Spleen (tissue), 11 donors: ENCODE measurements around the gene SORCS2. TPM values are rescaled to one million over a fixed set of nuclear protein-coding genes. Genes with fewer than 3 reads are reported as not detected.

Experiments
- DNase-seq: peaks from one replicate; pipeline ENCODE4 v3.0.0-alpha.2; 2020
- H3K27ac ChIP-seq, 8 donors: fragments of 200-600 bp; sonication (generic) in 7 of 8; 1 replicate in 4 of 8; 2 replicates in 4 of 8; pipeline versions ENCODE4 v1.5.0 to v1.8.0; 2016 to 2021; ENCODE audit warnings: inconsistent platforms in 4 of 8, mild to moderate bottlenecking in 4 of 8, moderate library complexity in 1 of 8
- H3K27me3 ChIP-seq, 7 donors: fragments of 200-600 bp; sonication (generic) in 6 of 7; replicated peaks in 1 of 7; 1 replicate in 4 of 7; 2 replicates in 3 of 7; pipeline versions ENCODE4 v1.5.0 to v1.8.0; 2016 to 2021; ENCODE audit warnings: inconsistent platforms in 3 of 7, mild to moderate bottlenecking in 1 of 7
- H3K36me3 ChIP-seq, 6 donors: fragments of 200-600 bp; sonication (generic) in 5 of 6; 1 replicate in 4 of 6; 2 replicates in 2 of 6; pipeline versions ENCODE4 v1.5.0 to v1.8.0; 2016 to 2021; ENCODE audit warnings: inconsistent platforms in 2 of 6
- H3K4me1 ChIP-seq, 6 donors: fragments of 200-600 bp; sonication (generic) in 5 of 6; 1 replicate in 3 of 6; 2 replicates in 3 of 6; pipeline versions ENCODE4 v1.5.0 to v1.8.0; 2016 to 2021; ENCODE audit warnings: inconsistent platforms in 3 of 6
- H3K4me3 ChIP-seq, 8 donors: fragments of 200-600 bp; sonication (generic) in 7 of 8; 1 replicate in 4 of 8; 2 replicates in 4 of 8; pipeline versions ENCODE4 v1.5.0 to v1.8.0; 2016 to 2021; ENCODE audit warnings: inconsistent platforms in 4 of 8, mild to moderate bottlenecking in 4 of 8, moderate library complexity in 2 of 8
- H3K9me3 ChIP-seq, 8 donors: fragments of 200-600 bp; sonication (generic) in 7 of 8; 1 replicate in 4 of 8; 2 replicates in 4 of 8; pipeline versions ENCODE4 v1.5.0 to v1.8.0; 2016 to 2021; ENCODE audit warnings: inconsistent platforms in 4 of 8
- POLR2A ChIP-seq, 3 donors: fragments of 450-650 bp; IDR thresholded peaks; one replicate each; pipeline ENCODE4 v1.5.1; 2017; ENCODE audit warnings: antibody characterized with exemption in 3 of 3, mild to moderate bottlenecking in 1 of 3
- POLR2AphosphoS5 ChIP-seq, 3 donors: sonication (generic); formaldehyde crosslinking; IDR thresholded peaks; one replicate each; pipeline ENCODE4 v1.5.1; 2017; ENCODE audit warnings: antibody characterized with exemption in 3 of 3
- WGBS, 5 donors: extraction: QIAGEN DNeasy Blood & Tissue Kit in 3 of 5; methylation state at CpG; one replicate each; pipeline versions ENCODE4 v1.1.5 to v1.1.7; 2013 to 2018; 5-methylcytosine and 5-hydroxymethylcytosine counted together
- intact Hi-C: fragments of 100-400 bp; cut with DNase I; formaldehyde crosslinking; loops from one replicate; pipeline ENCODE4 v1.15.0; 2023; ENCODE audit warnings: low total_unique reads
- polyA plus RNA-seq, 3 donors: library from polyadenylated mRNA; stranded (reverse); fragments of 200-250 nt; gene quantifications; one replicate each; pipeline ENCODE4 v1.2.1, GENCODE V29; 2013
- total RNA-seq, 7 donors: library from RNA; depleted of rRNA in 3 of 7; stranded (reverse); fragments of >200 nt in 3 of 7; fragmentation: NEBNext Ultra II Directional in 4 of 7; extraction: Animal tissue kit (Norgen Biotek cat#: 25700) in 4 of 7; gene quantifications; one replicate each; pipeline versions ENCODE4 v1.1.0 to v1.2.1, GENCODE V29; 2016 to 2021
- TF ChIP-seq, protein P1 (sequence below), 11 experiments: fragments of 200-600 bp in 7 of 11; fragments of 450-650 bp in 4 of 11; sonication (generic) in 4 of 11; IDR thresholded peaks in 8 of 11; conservative IDR thresholded peaks in 3 of 11; 1 replicate in 7 of 11; 2 replicates in 4 of 11; pipeline versions ENCODE4 v1.4.0 to v1.8.0; 2016 to 2021; ENCODE audit warnings: antibody characterized with exemption in 11 of 11, inconsistent platforms in 4 of 11, mild to moderate bottlenecking in 1 of 11
- donor health status: healthy with polysubstance abuse.
- donor health status: DM: no; HTN: no; CAD: no; lungs with moderate emphysema.
- donor health status: DM: no; HTN: no; CAD: no.
- donor health status: Bipolar disorder and iron deficiency.
- donor health status: healthy.
- donor health status: DM: no; HTN: no; CAD: no.
- donor health status: DM: yes; HTN: yes; CAD: no.

The SORCS2 gene
- total and polyA plus RNA-seq, 10 donors = 0.33 to 1.6 (median 0.60) TPM

DNA sequence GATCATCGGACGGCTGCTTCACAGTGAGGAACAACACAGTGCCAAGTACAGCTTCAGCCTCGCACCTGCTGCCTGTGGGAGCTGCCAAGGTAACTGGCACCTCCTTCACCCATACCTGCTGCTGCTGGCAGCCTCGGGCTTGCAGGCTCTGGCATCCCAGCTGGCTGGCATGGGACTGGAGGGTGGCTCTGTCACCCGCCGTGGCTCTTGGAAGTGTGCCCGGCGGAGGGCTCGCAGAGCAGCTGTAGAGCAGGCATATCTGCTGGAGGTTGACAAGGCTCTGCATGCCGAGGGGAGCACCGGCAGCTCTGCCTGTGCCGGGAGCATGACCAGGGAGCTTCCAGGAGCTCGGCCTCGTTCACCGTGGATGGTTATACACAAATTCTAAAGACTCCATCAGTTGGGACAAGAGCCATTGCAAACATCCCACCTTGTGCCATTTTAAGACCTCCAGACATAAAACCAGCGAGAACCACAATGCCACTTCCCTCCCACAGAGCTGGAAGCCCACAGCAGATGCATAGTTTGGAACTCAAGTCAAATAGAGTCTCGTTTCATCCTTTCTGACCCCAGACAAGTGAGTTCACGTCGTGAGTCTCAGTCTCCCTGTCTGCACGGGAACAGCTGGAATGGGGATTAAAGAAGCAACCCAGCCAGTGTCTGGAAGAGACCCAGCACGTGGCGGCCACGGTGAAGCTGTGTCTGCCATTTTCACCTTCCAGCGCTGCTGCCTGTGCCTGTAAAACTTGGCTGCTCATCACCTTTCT, 326.7 kb downstream of the SORCS2 start:
- Histone ChIP-seq H3K27me3 (peaks cover 0 to 66% (median 1%) of the 10 kb centered on the region in 7 donors), H3K36me3 (no peaks in the 10 kb centered on the region), H3K9me3 (no peaks in the 10 kb centered on the region), H3K4me3 (no peak overlapping the region), H3K27ac (no peak overlapping the region), H3K4me1 (peaks cover 0 to 31% (median 9%) of the 10 kb centered on the region in 6 donors)
- TF ChIP-seq POLR2AphosphoS5 (IDR thresholded peaks at IDR 0.05) (no peak), POLR2A (IDR thresholded peaks at IDR 0.05) (no peak)
- TF ChIP-seq, protein P1, sequence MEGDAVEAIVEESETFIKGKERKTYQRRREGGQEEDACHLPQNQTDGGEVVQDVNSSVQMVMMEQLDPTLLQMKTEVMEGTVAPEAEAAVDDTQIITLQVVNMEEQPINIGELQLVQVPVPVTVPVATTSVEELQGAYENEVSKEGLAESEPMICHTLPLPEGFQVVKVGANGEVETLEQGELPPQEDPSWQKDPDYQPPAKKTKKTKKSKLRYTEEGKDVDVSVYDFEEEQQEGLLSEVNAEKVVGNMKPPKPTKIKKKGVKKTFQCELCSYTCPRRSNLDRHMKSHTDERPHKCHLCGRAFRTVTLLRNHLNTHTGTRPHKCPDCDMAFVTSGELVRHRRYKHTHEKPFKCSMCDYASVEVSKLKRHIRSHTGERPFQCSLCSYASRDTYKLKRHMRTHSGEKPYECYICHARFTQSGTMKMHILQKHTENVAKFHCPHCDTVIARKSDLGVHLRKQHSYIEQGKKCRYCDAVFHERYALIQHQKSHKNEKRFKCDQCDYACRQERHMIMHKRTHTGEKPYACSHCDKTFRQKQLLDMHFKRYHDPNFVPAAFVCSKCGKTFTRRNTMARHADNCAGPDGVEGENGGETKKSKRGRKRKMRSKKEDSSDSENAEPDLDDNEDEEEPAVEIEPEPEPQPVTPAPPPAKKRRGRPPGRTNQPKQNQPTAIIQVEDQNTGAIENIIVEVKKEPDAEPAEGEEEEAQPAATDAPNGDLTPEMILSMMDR (IDR thresholded peaks at IDR 0.05 in 8 of 11, conservative IDR thresholded peaks at IDR 0.05 in 3 of 11) = no peak
- DNase-seq = no peak
- intact Hi-C loops = no loop called here
- 77 to 87% (median 83%) methylated on average over 21 to 24 of the region's 24 CpGs for WGBS, 5 donors

DNA sequence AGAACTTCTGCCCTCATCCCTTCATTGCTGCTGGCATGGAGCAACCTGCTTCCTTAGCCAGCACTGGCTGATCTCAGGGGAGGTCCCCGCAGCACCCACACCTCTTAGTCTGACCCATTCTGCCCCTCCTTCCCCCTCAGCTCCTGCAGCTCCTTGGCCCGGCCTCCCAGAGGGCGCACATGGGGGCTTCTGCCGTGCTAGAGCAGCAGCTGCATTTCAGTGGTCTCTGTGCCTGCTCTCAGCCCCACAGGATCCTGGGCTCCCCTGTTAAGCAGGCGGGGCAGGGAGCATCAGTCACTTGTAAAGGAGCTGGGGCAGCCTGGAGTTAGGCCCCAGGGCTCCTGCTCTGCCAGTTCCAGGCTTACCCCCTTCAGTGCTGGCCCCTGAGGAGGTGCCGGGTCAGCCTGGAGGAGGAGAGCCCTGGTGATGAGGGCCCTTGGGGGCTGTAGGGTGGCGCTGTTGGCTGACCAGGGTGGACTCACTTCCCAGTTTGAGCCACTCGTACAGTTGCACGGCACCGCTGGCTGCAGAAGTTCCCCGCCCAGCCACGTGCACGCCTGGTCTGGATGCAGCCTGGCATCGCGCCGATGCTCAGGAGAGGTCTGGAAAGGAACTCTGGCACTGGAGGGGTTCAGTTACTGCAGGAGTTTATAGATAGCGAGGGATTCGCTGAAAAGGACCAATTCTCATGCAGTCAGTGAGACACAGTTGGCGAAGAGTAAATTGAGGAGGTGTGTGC, 327.5 kb downstream of the SORCS2 start:
- Histone ChIP-seq H3K9me3 (no peaks in the 10 kb centered on the region), H3K27ac (no peak overlapping the region), H3K4me1 (peaks cover 0 to 35% (median 12%) of the 10 kb centered on the region in 6 donors), H3K27me3 (peaks cover 0 to 73% (median 6%) of the 10 kb centered on the region in 7 donors), H3K36me3 (no peaks in the 10 kb centered on the region), H3K4me3 (no peak overlapping the region)
- TF ChIP-seq POLR2AphosphoS5 (IDR thresholded peaks at IDR 0.05) = no peak
- no peak for TF ChIP-seq POLR2A (IDR thresholded peaks at IDR 0.05)
- TF ChIP-seq, protein P1 (IDR thresholded peaks at IDR 0.05 in 8 of 11, conservative IDR thresholded peaks at IDR 0.05 in 3 of 11) = no peak
- DNase-seq = no peak
- intact Hi-C loops = no loop called here
- 74 to 81% (median 77%) methylated on average over 14 to 19 of the region's 19 CpGs for WGBS, 5 donors

DNA sequence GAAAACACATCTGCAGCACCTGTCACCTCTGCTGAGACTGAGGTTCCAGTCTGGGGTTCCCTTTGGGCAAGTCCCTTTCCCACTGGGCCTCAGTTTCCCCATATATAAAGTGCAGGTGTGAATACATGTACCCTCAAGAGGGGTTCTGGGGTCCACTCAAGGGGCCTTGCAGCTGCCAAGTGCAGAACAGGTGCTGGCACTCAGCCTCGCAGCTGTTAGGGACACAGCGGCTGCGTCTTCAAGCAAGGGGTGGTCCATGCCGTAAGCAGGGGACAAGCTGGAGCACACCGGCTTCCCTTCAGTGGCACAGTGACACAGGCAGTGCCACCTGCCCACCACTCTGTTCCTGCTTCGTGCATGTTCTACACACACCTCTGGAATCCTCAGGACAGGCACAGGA, 329.3 kb downstream of the SORCS2 start:
- intact Hi-C loops = no loop called here
- peaks cover 0 to 83% (median 6%) of the 10 kb centered on the region in 7 donors for H3K27me3 ChIP-seq
- no peak for DNase-seq
- TF ChIP-seq, protein P1 (IDR thresholded peaks at IDR 0.05 in 8 of 11, conservative IDR thresholded peaks at IDR 0.05 in 3 of 11) = no peak
- TF ChIP-seq POLR2A (IDR thresholded peaks at IDR 0.05) (no peak), POLR2AphosphoS5 (IDR thresholded peaks at IDR 0.05) (no peak)
- peaks cover 0 to 26% (median 1%) of the 10 kb centered on the region in 6 donors for H3K4me1 ChIP-seq
- H3K4me3 ChIP-seq = no peak overlapping the region
- H3K36me3 ChIP-seq = no peaks in the 10 kb centered on the region
- no peak overlapping the region for H3K27ac ChIP-seq
- no peaks in the 10 kb centered on the region for H3K9me3 ChIP-seq
- WGBS, 5 donors = 50 to 69% (median 58%) methylated on average over 4 to 6 of the region's 6 CpGs
